GM23338 (cell line): ENCODE data around the gene SPAG16. TPM values are rescaled to one million over a fixed set of nuclear protein-coding genes. Genes with fewer than 3 reads are reported as not detected.
A peak's percentile ranks its signal among the peaks of the same experiment; 100 is the strongest.

Experiments used
- ATAC-seq: fragments of 200-7000 bp; cut with Tn5 transposase; 3 replicates; pipeline ENCODE4 v1.9.1; 2020
- DNase-seq: peaks from one replicate; pipeline ENCODE4 v3.0.0-alpha.2; 2015; ENCODE audit warnings: low spot score
- H2AFZ ChIP-seq: fragments of 200-600 bp; sonication (generic); 2 replicates; pipeline ENCODE4 v1.8.0; 2016; ENCODE audit warnings: antibody characterized with exemption, mild to moderate bottlenecking, moderate library complexity
- H3F3A ChIP-seq: fragments of 200-600 bp; sonication (generic); replicated peaks from 2 replicates; pipeline ENCODE4 v1.8.0; 2017; ENCODE audit warnings: antibody characterized with exemption, mixed run types, low read depth
- H3K27ac ChIP-seq: fragments of 200-600 bp; sonication (generic); 2 replicates; pipeline ENCODE4 v1.6.1; 2016; ENCODE audit warnings: low read depth
- H3K27me3 ChIP-seq: fragments of 200-600 bp; sonication (generic); 2 replicates; pipeline ENCODE4 v1.8.0; 2016; ENCODE audit warnings: mild to moderate bottlenecking, mixed run types, moderate library complexity; ENCODE audit not compliant: insufficient read depth
- H3K36me3 ChIP-seq: fragments of 200-600 bp; sonication (generic); 2 replicates; pipeline ENCODE4 v1.8.0; 2016; ENCODE audit warnings: mild to moderate bottlenecking; ENCODE audit not compliant: insufficient read depth
- H3K4me1 ChIP-seq: fragments of 200-600 bp; sonication (generic); 2 replicates; pipeline ENCODE4 v1.8.0; 2016; ENCODE audit warnings: mild to moderate bottlenecking, moderate library complexity; ENCODE audit not compliant: insufficient read depth
- H3K4me2 ChIP-seq: fragments of 200-600 bp; sonication (generic); 2 replicates; pipeline ENCODE4 v1.7.1; 2017; ENCODE audit warnings: mixed run types
- H3K4me3 ChIP-seq: fragments of 200-600 bp; sonication (generic); 2 replicates; pipeline ENCODE4 v1.6.1; 2016; ENCODE audit warnings: mixed run types
- H3K79me2 ChIP-seq: fragments of 200-600 bp; sonication (generic); replicated peaks from 2 replicates; pipeline ENCODE4 v1.8.0; 2017; ENCODE audit warnings: mild to moderate bottlenecking; ENCODE audit not compliant: insufficient read depth
- H3K9me2 ChIP-seq: fragments of 200-600 bp; sonication (generic); 2 replicates; pipeline ENCODE4 v1.8.0; 2017; ENCODE audit not compliant: insufficient read depth
- H4K20me1 ChIP-seq: fragments of 200-600 bp; sonication (generic); replicated peaks from 2 replicates; pipeline ENCODE4 v1.8.0; 2017; ENCODE audit warnings: mild to moderate bottlenecking; ENCODE audit not compliant: insufficient read depth
- H3K27ac Mint-ChIP-seq: 2 replicates; pipeline ENCODE4 v1.8.0; 2020; ENCODE audit warnings: inconsistent platforms, mild to moderate bottlenecking, moderate library complexity, mixed read lengths
- H3K27me3 Mint-ChIP-seq: 3 replicates; pipeline ENCODE4 v1.8.0; 2022; ENCODE audit warnings: low read depth, mild to moderate bottlenecking, moderate library complexity, mixed read lengths, inconsistent platforms; ENCODE audit not compliant: insufficient read depth, poor library complexity
- H3K36me3 Mint-ChIP-seq: 3 replicates; pipeline ENCODE4 v1.8.0; 2021; ENCODE audit warnings: low read depth, mild to moderate bottlenecking, inconsistent platforms, moderate library complexity, mixed read lengths
- H3K4me1 Mint-ChIP-seq: 3 replicates; pipeline ENCODE4 v1.8.0; 2020; ENCODE audit warnings: mild to moderate bottlenecking, inconsistent platforms, mixed read lengths
- H3K4me3 Mint-ChIP-seq: 3 replicates; pipeline ENCODE4 v1.8.0; 2021; ENCODE audit warnings: moderate library complexity, mild to moderate bottlenecking, inconsistent platforms, mixed read lengths
- H3K9me3 Mint-ChIP-seq: 3 replicates; pipeline ENCODE4 v1.8.0; 2020; ENCODE audit warnings: moderate library complexity, mild to moderate bottlenecking, inconsistent platforms, mixed read lengths
- CREB1 ChIP-seq: fragments of 250-450 bp; sonication (Bioruptor Pico); IDR thresholded peaks from 2 replicates; pipeline ENCODE4 v1.5.0; 2020; ENCODE audit warnings: low read depth, mild to moderate bottlenecking, moderate library complexity
- CTCF ChIP-seq, 2 experiments: fragments of 200-600 bp in 1 of 2; sonication (generic) in 1 of 2; conservative IDR thresholded peaks; 2 replicates each; pipeline versions ENCODE4 v1.5.1 to v1.6.1; 2016 to 2017; ENCODE audit warnings: antibody characterized with exemption in 2 of 2, low read depth in 2 of 2, mild to moderate bottlenecking in 2 of 2, moderate library complexity in 1 of 2
- EZH2 ChIP-seq: fragments of 200-600 bp; sonication (generic); IDR thresholded peaks from one replicate; pipeline ENCODE4 v1.8.0; 2017; ENCODE audit warnings: antibody characterized with exemption, mild to moderate bottlenecking, low read depth; ENCODE audit not compliant: unreplicated experiment
- EZH2phosphoT487 ChIP-seq: fragments of 200-600 bp; sonication (generic); IDR thresholded peaks from one replicate; pipeline ENCODE4 v1.8.1; 2018; ENCODE audit warnings: antibody characterized with exemption; ENCODE audit not compliant: unreplicated experiment
- NANOG ChIP-seq: IDR thresholded peaks from 2 replicates; pipeline ENCODE4 v1.6.1; 2016; ENCODE audit warnings: antibody characterized with exemption, borderline replicate concordance
- POLR2AphosphoS5 ChIP-seq: IDR thresholded peaks from 2 replicates; pipeline ENCODE4 v1.6.1; 2016; ENCODE audit warnings: antibody characterized with exemption, low read depth
- STAT1 ChIP-seq: IDR thresholded peaks from one replicate; pipeline ENCODE4 v1.6.1; 2016; ENCODE audit warnings: antibody characterized with exemption; ENCODE audit not compliant: unreplicated experiment
- ZNF114 ChIP-seq: fragments of 250-450 bp; sonication (Bioruptor Pico); IDR thresholded peaks from 2 replicates; pipeline ENCODE4 v1.5.0; 2020; ENCODE audit warnings: mild to moderate bottlenecking, moderate library complexity
- ZNF331 ChIP-seq: fragments of 250-450 bp; sonication (Bioruptor Pico); IDR thresholded peaks from 2 replicates; pipeline ENCODE4 v1.5.0; 2020; ENCODE audit warnings: low read depth, mild to moderate bottlenecking, moderate library complexity
- polyA plus RNA-seq: library from polyadenylated mRNA; unstranded; fragments of >200 nt; fragmentation: Nextera tagmentation; extraction: Ambion mirVana; gene quantifications from 2 replicates; pipeline ENCODE4 v1.2.1, GENCODE V29; 2016
- total RNA-seq: library from RNA; depleted of rRNA; stranded (reverse); fragments of >200 nt; shearing (Covaris generic); gene quantifications from 2 replicates; pipeline ENCODE4 v1.2.3, GENCODE V29; 2014
- TF ChIP-seq, protein P1 (sequence below): IDR thresholded peaks from 2 replicates; pipeline ENCODE4 v1.6.1; 2016; ENCODE audit warnings: antibody characterized with exemption
- TF ChIP-seq, protein P2 (sequence below): IDR thresholded peaks from one replicate; pipeline ENCODE4 v1.6.1; 2018; ENCODE audit warnings: antibody characterized with exemption; ENCODE audit not compliant: unreplicated experiment
- TF ChIP-seq, protein P3 (sequence below): fragments of 250-450 bp; sonication (Bioruptor Pico); IDR thresholded peaks from 2 replicates; pipeline ENCODE4 v1.5.0; 2020; ENCODE audit warnings: mild to moderate bottlenecking, moderate library complexity

The SPAG16 gene
- total and polyA plus RNA-seq, 2 experiments from 2014 or later, result 19.7 to 47.8 TPM

GRCh38 chr2:213237787-213238186 lies 46.5 kb upstream of the SPAG16 start (continued):
- TF ChIP-seq NANOG, result no peak

GRCh38 chr2:213238753-213239495 lies 45.3 kb upstream of the SPAG16 start:
- H3K9me3 Mint-ChIP-seq, result no peaks in the 10 kb centered on the region
- Histone ChIP-seq H4K20me1 (no peaks in the 10 kb centered on the region), H3F3A (no peaks in the 10 kb centered on the region), H3K9me2 (no peaks in the 10 kb centered on the region), H3K4me1 (peaks cover 11% of the 10 kb centered on the region; the same call in 1 of the 2 replicates), H3K27me3 (no peaks in the 10 kb centered on the region), H3K27ac (no peak overlapping the region), H3K4me2 (no peak overlapping the region), H2AFZ (0 out of 2 replicates have a peak overlapping the region, but pooled peaks have one; percentile 19), H3K36me3 (no peaks in the 10 kb centered on the region), H3K79me2 (no peaks in the 10 kb centered on the region), H3K4me3 (no peak overlapping the region)
- H3K36me3 Mint-ChIP-seq, result no peaks in the 10 kb centered on the region
- ATAC-seq (no peak), DNase-seq (no peak)
- no peak overlapping the region for H3K4me3 Mint-ChIP-seq
- no peak overlapping the region; the same call in 1 of the 2 replicates for H3K27ac Mint-ChIP-seq
- peaks cover 18% of the 10 kb centered on the region for H3K4me1 Mint-ChIP-seq
- no peaks in the 10 kb centered on the region for H3K27me3 Mint-ChIP-seq
- TF ChIP-seq, protein P1, sequence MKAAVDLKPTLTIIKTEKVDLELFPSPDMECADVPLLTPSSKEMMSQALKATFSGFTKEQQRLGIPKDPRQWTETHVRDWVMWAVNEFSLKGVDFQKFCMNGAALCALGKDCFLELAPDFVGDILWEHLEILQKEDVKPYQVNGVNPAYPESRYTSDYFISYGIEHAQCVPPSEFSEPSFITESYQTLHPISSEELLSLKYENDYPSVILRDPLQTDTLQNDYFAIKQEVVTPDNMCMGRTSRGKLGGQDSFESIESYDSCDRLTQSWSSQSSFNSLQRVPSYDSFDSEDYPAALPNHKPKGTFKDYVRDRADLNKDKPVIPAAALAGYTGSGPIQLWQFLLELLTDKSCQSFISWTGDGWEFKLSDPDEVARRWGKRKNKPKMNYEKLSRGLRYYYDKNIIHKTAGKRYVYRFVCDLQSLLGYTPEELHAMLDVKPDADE, result no peak
- no peak for TF ChIP-seq EZH2
- no peak for TF ChIP-seq ZNF331 (CRISPR knock-in tag)
- no peak for TF ChIP-seq NANOG
- TF ChIP-seq, protein P2, sequence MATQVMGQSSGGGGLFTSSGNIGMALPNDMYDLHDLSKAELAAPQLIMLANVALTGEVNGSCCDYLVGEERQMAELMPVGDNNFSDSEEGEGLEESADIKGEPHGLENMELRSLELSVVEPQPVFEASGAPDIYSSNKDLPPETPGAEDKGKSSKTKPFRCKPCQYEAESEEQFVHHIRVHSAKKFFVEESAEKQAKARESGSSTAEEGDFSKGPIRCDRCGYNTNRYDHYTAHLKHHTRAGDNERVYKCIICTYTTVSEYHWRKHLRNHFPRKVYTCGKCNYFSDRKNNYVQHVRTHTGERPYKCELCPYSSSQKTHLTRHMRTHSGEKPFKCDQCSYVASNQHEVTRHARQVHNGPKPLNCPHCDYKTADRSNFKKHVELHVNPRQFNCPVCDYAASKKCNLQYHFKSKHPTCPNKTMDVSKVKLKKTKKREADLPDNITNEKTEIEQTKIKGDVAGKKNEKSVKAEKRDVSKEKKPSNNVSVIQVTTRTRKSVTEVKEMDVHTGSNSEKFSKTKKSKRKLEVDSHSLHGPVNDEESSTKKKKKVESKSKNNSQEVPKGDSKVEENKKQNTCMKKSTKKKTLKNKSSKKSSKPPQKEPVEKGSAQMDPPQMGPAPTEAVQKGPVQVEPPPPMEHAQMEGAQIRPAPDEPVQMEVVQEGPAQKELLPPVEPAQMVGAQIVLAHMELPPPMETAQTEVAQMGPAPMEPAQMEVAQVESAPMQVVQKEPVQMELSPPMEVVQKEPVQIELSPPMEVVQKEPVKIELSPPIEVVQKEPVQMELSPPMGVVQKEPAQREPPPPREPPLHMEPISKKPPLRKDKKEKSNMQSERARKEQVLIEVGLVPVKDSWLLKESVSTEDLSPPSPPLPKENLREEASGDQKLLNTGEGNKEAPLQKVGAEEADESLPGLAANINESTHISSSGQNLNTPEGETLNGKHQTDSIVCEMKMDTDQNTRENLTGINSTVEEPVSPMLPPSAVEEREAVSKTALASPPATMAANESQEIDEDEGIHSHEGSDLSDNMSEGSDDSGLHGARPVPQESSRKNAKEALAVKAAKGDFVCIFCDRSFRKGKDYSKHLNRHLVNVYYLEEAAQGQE, result no peak
- no peak for TF ChIP-seq POLR2AphosphoS5
- no peak for TF ChIP-seq ZNF114 (CRISPR knock-in tag)
- TF ChIP-seq CTCF (conservative IDR thresholded peaks at IDR 0.05; ENCODE audit: low read depth in 2 of 2), result no peak
- TF ChIP-seq EZH2phosphoT487, result no peak
- TF ChIP-seq, protein P3, sequence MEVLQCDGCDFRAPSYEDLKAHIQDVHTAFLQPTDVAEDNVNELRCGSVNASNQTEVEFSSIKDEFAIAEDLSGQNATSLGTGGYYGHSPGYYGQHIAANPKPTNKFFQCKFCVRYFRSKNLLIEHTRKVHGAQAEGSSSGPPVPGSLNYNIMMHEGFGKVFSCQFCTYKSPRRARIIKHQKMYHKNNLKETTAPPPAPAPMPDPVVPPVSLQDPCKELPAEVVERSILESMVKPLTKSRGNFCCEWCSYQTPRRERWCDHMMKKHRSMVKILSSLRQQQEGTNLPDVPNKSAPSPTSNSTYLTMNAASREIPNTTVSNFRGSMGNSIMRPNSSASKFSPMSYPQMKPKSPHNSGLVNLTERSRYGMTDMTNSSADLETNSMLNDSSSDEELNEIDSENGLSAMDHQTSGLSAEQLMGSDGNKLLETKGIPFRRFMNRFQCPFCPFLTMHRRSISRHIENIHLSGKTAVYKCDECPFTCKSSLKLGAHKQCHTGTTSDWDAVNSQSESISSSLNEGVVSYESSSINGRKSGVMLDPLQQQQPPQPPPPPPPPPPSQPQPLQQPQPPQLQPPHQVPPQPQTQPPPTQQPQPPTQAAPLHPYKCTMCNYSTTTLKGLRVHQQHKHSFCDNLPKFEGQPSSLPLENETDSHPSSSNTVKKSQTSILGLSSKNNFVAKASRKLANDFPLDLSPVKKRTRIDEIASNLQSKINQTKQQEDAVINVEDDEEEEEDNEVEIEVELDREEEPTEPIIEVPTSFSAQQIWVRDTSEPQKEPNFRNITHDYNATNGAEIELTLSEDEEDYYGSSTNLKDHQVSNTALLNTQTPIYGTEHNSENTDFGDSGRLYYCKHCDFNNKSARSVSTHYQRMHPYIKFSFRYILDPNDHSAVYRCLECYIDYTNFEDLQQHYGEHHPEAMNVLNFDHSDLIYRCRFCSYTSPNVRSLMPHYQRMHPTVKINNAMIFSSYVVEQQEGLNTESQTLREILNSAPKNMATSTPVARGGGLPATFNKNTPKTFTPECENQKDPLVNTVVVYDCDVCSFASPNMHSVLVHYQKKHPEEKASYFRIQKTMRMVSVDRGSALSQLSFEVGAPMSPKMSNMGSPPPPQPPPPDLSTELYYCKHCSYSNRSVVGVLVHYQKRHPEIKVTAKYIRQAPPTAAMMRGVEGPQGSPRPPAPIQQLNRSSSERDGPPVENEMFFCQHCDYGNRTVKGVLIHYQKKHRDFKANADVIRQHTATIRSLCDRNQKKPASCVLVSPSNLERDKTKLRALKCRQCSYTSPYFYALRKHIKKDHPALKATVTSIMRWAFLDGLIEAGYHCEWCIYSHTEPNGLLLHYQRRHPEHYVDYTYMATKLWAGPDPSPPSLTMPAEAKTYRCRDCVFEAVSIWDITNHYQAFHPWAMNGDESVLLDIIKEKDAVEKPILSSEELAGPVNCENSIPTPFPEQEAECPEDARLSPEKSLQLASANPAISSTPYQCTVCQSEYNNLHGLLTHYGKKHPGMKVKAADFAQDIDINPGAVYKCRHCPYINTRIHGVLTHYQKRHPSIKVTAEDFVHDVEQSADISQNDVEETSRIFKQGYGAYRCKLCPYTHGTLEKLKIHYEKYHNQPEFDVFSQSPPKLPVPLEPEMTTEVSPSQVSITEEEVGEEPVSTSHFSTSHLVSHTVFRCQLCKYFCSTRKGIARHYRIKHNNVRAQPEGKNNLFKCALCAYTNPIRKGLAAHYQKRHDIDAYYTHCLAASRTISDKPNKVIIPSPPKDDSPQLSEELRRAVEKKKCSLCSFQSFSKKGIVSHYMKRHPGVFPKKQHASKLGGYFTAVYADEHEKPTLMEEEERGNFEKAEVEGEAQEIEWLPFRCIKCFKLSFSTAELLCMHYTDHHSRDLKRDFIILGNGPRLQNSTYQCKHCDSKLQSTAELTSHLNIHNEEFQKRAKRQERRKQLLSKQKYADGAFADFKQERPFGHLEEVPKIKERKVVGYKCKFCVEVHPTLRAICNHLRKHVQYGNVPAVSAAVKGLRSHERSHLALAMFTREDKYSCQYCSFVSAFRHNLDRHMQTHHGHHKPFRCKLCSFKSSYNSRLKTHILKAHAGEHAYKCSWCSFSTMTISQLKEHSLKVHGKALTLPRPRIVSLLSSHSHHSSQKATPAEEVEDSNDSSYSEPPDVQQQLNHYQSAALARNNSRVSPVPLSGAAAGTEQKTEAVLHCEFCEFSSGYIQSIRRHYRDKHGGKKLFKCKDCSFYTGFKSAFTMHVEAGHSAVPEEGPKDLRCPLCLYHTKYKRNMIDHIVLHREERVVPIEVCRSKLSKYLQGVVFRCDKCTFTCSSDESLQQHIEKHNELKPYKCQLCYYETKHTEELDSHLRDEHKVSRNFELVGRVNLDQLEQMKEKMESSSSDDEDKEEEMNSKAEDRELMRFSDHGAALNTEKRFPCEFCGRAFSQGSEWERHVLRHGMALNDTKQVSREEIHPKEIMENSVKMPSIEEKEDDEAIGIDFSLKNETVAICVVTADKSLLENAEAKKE, result no peak
- TF ChIP-seq CREB1 (CRISPR knock-in tag), result no peak
- TF ChIP-seq STAT1, result no peak
